Activated T-helper 1 cell treated with Interleukin-2 at 50 U/mL for 16 hours (primary cell): ENCODE measurements around the gene IDUA.

Source experiments
- DNase-seq: peaks from one replicate; pipeline ENCODE4 v3.0.0-alpha.2; 2020; ENCODE audit warnings: low read depth

Gene IDUA

DNA sequence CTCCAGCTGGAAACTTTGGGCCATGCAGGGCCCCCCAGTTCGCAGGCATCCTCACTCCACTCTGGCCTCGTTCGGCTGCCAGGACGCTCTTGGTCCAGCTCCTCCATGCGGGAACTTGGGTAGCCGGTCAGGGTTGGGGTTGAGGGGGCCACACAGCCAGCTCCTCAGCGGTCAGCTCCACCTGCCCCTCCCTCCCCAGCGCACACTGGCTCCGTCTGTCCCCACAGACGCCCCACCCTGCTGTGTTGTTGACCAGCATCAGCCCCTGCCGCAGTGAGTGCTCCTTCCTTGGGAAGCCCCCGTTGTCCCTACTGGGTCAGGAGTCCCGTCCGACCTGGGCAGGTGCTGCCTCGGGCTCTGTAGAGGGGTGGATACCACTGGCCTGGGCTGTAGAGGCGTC lies 30.4 kb downstream of the IDUA start:
- no peak for DNase-seq

DNA sequence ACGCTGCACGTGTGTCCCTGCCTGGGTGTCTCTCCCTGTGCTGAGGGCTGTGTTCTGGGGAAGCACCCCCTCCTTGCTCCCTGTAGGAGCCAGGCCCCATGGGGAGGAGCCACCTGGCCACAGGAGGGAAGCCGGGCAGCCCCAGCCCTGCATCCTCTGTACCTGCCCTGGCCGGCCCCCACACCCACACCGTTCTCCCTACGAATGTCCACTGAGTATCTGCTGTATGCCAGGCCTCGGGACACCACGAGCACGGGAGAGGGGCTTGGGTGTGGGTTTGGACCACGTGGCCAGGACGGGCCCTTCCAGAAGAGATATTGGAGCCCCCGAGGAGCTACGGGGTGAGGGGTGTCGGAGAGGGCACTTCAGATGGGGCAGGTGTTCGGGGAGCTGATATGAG lies 30.9 kb downstream of the IDUA start:
- DNase-seq, result no peak

GRCh38 chr4:1018147-1019020 lies 31.5 kb downstream of the IDUA start:
- no peak for DNase-seq

DNA sequence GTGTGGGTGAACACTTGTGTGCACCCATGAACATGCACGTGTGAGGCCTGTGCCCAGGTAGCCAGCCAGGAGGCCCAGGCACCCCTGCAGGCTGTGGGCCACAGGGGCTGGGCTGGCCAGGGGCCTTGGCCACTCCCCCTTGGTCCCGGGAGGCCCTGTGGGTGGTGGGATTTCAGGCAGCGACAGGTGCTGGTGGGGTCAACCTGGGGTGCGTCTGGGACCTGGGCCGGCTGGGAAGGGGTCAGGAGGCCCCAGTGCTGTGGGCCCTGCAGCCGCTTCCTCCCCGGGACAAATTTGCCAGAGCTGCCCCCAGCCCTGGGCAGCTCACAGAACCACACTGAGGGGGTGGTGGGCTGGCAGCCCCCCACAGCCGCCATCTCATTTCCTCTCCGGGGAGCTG lies 32.5 kb downstream of the IDUA start:
- no peak for DNase-seq

GRCh38 chr4:1019729-1020470 lies 33.1 kb downstream of the IDUA start:
- DNase-seq, result no peak

DNA sequence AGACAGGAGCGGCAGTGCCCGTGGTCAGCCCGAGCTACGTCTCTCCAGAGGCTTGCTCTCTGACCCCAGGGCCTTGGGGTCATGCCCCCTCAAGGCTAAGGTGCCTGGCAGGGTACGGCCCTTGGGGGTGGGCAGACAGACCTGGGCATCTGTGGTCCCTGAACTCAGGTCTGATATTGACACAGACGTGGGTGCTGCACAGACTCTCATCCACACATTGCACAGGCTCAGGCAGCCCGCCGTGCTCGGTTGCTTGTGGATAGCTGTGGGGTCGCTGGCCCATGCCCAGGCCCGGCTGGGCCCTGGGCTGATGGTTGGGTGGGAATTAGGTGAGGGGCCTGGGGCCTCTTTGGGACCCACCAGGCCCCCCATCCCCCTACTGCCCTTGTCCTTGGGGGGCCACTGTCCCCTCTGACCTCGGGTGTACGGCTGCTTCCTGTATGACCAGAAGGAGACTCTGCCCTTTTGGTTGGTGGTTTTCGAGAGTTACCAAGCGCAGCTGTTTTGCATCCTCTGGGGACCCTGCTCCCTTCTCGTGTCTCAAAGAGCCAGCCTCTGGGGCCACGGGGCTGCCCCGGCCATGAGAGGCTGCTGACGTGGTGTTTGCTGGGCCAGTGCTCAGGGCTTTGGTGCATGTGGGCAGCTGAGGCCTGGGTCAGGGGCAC lies 34.7 kb downstream of the IDUA start:
- DNase-seq, result no peak

DNA sequence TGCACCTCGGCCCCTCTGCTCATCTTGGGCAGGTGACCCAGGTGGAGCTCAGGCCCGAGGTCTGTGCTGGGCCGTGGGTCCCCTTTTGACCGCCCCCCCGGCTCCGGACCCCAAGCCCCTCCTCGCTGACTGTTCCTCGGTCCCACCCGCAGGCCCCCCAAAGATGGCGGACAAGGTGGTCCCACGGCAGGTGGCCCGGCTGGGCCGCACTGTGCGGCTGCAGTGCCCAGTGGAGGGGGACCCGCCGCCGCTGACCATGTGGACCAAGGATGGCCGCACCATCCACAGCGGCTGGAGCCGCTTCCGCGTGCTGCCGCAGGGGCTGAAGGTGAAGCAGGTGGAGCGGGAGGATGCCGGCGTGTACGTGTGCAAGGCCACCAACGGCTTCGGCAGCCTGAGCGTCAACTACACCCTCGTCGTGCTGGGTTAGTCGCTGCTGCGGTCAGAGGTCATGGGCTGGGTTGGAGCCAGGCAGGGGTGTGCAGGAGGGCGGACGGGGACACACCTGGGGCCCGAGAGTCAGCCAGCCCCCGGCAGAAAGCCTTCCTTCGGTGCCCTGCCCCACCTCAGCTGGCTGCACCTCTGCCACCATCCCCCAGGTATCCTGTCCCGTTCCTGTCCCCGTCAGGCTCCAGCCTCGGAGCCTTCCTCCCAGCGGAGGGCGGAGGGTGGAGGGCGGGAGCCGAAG lies 35.4 kb downstream of the IDUA start:
- no peak for DNase-seq

DNA sequence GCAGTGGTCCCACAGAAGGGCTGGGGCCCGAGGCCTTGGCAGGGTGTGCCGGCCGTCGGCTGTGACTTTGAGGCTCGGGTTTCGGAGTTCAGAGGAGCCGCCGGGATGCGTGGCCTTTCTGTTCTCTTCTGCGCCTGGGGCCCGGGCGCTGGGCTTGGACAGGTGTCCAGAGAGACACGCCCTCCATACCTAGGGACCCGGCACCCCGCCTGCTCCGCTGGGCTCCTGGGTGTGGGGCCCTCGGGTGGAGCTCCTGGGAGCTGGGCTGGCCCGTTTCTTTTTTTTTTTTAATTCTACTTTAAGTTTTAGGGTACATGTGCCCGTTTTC lies 35.9 kb downstream of the IDUA start:
- DNase-seq, result no peak

GRCh38 chr4:1023075-1023640 lies 36.3 kb downstream of the IDUA start:
- DNase-seq, result no peak

- DNase-seq, result no peak
Observed at GRCh38 chr4:1023895-1024740, 37.3 kb downstream of the IDUA start.

DNA sequence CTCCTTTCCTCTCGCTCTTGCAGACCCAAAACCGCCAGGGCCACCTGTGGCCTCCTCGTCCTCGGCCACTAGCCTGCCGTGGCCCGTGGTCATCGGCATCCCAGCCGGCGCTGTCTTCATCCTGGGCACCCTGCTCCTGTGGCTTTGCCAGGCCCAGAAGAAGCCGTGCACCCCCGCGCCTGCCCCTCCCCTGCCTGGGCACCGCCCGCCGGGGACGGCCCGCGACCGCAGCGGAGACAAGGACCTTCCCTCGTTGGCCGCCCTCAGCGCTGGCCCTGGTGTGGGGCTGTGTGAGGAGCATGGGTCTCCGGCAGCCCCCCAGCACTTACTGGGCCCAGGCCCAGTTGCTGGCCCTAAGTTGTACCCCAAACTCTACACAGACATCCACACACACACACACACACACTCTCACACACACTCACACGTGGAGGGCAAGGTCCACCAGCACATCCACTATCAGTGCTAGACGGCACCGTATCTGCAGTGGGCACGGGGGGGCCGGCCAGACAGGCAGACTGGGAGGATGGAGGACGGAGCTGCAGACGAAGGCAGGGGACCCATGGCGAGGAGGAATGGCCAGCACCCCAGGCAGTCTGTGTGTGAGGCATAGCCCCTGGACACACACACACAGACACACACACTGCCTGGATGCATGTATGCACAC lies 38.2 kb downstream of the IDUA start:
- no peak for DNase-seq

DNA sequence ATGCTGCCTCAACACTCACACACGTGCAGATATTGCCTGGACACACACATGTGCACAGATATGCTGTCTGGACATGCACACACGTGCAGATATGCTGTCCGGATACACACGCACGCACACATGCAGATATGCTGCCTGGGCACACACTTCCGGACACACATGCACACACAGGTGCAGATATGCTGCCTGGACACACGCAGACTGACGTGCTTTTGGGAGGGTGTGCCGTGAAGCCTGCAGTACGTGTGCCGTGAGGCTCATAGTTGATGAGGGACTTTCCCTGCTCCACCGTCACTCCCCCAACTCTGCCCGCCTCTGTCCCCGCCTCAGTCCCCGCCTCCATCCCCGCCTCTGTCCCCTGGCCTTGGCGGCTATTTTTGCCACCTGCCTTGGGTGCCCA lies 39.3 kb downstream of the IDUA start:
- no peak for DNase-seq

- no peak for DNase-seq
Observed at GRCh38 chr4:1027219-1027914, 40.5 kb downstream of the IDUA start.

- DNase-seq, result no peak
Observed at GRCh38 chr4:1027915-1028238, 41.0 kb downstream of the IDUA start.

GRCh38 chr4:1028574-1029220 lies 41.9 kb downstream of the IDUA start:
- DNase-seq, result no peak

DNA sequence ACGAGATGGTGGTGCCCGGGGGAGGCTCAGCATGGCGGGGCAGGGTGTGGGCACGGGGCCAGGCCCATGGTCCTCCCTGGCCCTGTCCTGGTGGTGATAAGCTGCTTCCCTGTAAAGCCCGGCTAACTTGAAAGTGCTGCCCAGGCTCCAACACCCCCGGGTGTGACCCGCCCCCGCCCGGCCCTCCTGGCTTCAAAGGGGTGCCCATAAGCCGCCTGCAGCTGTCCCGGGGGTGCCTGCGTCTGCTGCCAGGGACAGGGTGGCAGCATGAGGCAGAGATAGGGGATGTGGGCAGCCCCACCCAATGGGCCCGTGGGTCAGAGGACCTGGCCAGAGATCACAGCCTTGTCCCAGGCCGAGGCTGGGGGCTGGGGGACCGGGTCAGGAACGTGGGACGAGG lies 42.7 kb downstream of the IDUA start:
- DNase-seq, result no peak

DNA sequence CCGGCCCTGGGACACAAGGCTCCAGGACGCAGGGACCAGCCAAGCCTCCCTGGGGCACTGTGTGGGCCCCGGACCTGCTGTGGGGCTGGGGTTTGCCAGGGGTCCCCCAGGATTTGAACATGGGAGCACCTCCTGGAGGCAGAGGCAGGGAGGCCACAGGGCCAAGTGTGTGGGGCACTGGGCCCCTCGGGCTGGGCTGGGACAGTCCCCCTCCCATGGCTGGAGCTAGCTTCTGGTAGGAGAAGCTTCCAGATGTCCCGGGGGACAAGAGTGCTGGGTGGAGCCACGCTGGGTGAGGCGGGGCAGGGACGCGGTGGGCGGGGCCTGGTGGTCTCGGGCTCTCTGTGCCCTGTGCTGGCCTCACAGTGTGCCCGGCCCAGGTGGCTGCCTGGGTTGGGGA lies 43.2 kb downstream of the IDUA start:
- DNase-seq, result no peak

- DNase-seq, result no peak
Observed at GRCh38 chr4:1030559-1030958, 43.7 kb downstream of the IDUA start.

DNA sequence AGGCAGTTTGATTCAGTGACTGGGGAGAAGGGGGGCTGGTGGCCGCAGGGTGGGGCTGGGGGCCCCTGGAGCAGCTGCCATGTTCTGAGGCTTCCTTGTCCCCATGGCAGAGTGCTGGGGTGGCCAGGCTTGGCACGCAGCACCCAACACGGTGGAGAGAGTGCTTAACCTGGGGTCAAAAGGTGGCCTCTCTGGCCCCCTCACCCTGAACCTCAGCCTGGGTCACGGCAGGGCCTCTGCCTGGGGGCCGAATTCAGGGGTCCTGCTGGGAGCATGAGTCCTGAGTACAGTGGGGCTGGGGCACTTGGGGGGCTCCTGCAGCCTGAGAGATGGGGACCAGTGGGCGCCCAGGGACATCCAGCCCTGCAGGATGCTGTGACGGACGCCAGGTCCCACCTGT lies 44.5 kb downstream of the IDUA start:
- DNase-seq, result no peak
